ENCODE measurements around the gene NCOR2.

DNA sequence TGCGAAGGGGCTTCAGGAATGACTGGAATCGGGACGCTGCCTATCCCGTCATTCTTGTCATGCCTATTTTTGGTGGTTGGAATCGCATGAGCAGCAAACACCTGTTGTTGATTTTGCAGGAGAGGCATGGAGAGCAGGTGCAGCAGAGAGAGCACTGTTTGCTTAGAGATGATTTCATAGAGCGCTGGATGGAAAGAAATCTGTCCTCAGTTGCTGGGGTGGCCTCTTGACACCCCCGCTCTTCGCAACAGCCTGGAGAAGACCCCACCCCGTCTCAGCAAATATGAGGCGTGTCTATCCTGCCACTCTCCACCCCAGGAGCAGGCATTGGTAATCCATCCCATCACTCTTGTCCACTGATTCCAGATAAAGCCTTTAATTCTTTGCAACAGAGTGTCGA, 19.3 kb upstream of the NCOR2 start:
- TF ChIP-seq, protein P1, sequence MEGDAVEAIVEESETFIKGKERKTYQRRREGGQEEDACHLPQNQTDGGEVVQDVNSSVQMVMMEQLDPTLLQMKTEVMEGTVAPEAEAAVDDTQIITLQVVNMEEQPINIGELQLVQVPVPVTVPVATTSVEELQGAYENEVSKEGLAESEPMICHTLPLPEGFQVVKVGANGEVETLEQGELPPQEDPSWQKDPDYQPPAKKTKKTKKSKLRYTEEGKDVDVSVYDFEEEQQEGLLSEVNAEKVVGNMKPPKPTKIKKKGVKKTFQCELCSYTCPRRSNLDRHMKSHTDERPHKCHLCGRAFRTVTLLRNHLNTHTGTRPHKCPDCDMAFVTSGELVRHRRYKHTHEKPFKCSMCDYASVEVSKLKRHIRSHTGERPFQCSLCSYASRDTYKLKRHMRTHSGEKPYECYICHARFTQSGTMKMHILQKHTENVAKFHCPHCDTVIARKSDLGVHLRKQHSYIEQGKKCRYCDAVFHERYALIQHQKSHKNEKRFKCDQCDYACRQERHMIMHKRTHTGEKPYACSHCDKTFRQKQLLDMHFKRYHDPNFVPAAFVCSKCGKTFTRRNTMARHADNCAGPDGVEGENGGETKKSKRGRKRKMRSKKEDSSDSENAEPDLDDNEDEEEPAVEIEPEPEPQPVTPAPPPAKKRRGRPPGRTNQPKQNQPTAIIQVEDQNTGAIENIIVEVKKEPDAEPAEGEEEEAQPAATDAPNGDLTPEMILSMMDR (IDR thresholded peaks at IDR 0.05) = no peak
- TF ChIP-seq POLR2A (IDR thresholded peaks at IDR 0.05) (no peak), EP300 (IDR thresholded peaks at IDR 0.05) (no peak)

Data from ovary (tissue), 3 donors.